ENCODE measurements around the gene RMP24.
"Not testable (repeated sequence)": the region's sequence is repeated elsewhere in the genome, so short reads cannot be mapped to it uniquely, and the experiment has no call there.

The RMP24 gene

GRCh38 chr18:36017232-36017631 is 44.8 kb downstream of the RMP24 start:
- H3K27ac ChIP-seq (ENCODE audit: low read length) = no peak overlapping the region
- DNase-seq = no peak

DNA sequence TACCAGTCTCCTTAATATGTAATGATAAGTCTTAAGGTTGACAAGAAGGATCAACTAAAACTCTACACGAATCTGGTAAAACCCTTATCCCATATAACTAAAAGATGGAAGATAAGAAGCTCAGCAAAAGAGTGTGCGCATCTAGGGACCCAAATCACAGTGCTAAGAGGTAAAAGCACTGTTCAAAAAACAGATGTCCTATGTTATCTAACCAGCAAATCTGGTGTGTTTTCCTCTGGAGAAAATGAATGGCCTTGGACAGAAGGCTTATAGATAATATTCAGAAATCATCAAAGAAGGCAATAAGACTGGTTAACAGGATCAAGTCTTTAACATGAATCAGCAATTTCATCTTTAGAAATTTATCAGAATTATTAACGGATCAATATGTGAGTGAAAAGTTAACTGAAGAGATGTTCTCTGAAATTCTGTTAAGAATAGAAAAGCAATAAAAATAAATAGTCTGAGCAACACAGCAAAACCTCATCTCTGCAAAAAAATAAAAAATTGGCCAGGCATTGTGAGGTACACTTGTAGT is 47.8 kb downstream of the RMP24 start:
- Histone ChIP-seq H4K20me1 (ENCODE audit: insufficient read depth, low read length) (0 out of 2 replicates have a peak, but pooled peaks cover 2% of the 10 kb centered on the region), H2AFZ (ENCODE audit: low read depth, low read length) (no peak overlapping the region), H3K4me3 (ENCODE audit: low read depth in 1 of 2, low read length in 2 of 2) (no peak overlapping the region), H3K27me3 (ENCODE audit: insufficient read depth, low read length, poor library complexity) (no peaks in the 10 kb centered on the region), H3K9me3 (ENCODE audit: insufficient read depth, low read length, severe bottlenecking) (no peaks in the 10 kb centered on the region), H3K36me3 (ENCODE audit: insufficient read depth, low read length) (peaks cover 21% of the 10 kb centered on the region), H3K4me2 (ENCODE audit: insufficient read depth, low read length) (no peak overlapping the region), H3K9ac (ENCODE audit: low read depth, low read length) (no peak overlapping the region), H3K4me1 (ENCODE audit: insufficient read depth, low read length) (no peaks in the 10 kb centered on the region), H3K79me2 (ENCODE audit: insufficient read depth, low read length) (no peaks in the 10 kb centered on the region), H3K27ac (ENCODE audit: low read length) (no peak overlapping the region)
- DNase-seq (no peak), ATAC-seq (ENCODE audit: insufficient read depth, low read depth) (no peak)
- TF ChIP-seq EZH2 (IDR thresholded peaks at IDR 0.05; ENCODE audit: borderline replicate concordance, low read depth, low read length, severe bottlenecking) = no peak
- TF ChIP-seq, protein P1, sequence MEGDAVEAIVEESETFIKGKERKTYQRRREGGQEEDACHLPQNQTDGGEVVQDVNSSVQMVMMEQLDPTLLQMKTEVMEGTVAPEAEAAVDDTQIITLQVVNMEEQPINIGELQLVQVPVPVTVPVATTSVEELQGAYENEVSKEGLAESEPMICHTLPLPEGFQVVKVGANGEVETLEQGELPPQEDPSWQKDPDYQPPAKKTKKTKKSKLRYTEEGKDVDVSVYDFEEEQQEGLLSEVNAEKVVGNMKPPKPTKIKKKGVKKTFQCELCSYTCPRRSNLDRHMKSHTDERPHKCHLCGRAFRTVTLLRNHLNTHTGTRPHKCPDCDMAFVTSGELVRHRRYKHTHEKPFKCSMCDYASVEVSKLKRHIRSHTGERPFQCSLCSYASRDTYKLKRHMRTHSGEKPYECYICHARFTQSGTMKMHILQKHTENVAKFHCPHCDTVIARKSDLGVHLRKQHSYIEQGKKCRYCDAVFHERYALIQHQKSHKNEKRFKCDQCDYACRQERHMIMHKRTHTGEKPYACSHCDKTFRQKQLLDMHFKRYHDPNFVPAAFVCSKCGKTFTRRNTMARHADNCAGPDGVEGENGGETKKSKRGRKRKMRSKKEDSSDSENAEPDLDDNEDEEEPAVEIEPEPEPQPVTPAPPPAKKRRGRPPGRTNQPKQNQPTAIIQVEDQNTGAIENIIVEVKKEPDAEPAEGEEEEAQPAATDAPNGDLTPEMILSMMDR (IDR thresholded peaks at IDR 0.05; ENCODE audit: borderline replicate concordance, extremely low read depth, low read length, poor library complexity, severe bottlenecking) = no peak

More at GRCh38 chr18:36017232-36017631, 44.8 kb downstream of the RMP24 start:
- H3K4me3 ChIP-seq (ENCODE audit: low read depth in 1 of 2, low read length in 2 of 2) = no peak overlapping the region
- no peaks in the 10 kb centered on the region for H3K79me2 ChIP-seq (ENCODE audit: insufficient read depth, low read length)
- no peak overlapping the region for H3K9ac ChIP-seq (ENCODE audit: low read depth, low read length)
- no peaks in the 10 kb centered on the region for H3K4me1 ChIP-seq (ENCODE audit: insufficient read depth, low read length)
- TF ChIP-seq, protein P1 (IDR thresholded peaks at IDR 0.05; ENCODE audit: borderline replicate concordance, extremely low read depth, low read length, poor library complexity, severe bottlenecking) = no peak
- TF ChIP-seq EZH2 (IDR thresholded peaks at IDR 0.05; ENCODE audit: borderline replicate concordance, low read depth, low read length, severe bottlenecking) = no peak
- no peaks in the 10 kb centered on the region for H3K9me3 ChIP-seq (ENCODE audit: insufficient read depth, low read length, severe bottlenecking)
- H3K36me3 ChIP-seq (ENCODE audit: insufficient read depth, low read length) = no peaks in the 10 kb centered on the region
- ATAC-seq (ENCODE audit: insufficient read depth, low read depth) = no peak
- no peaks in the 10 kb centered on the region for H3K27me3 ChIP-seq (ENCODE audit: insufficient read depth, low read length, poor library complexity)
- H2AFZ ChIP-seq (ENCODE audit: low read depth, low read length) = no peak overlapping the region
- 0 out of 2 replicates have a peak, but pooled peaks cover 2% of the 10 kb centered on the region for H4K20me1 ChIP-seq (ENCODE audit: insufficient read depth, low read length)
- no peak overlapping the region for H3K4me2 ChIP-seq (ENCODE audit: insufficient read depth, low read length)

DNA sequence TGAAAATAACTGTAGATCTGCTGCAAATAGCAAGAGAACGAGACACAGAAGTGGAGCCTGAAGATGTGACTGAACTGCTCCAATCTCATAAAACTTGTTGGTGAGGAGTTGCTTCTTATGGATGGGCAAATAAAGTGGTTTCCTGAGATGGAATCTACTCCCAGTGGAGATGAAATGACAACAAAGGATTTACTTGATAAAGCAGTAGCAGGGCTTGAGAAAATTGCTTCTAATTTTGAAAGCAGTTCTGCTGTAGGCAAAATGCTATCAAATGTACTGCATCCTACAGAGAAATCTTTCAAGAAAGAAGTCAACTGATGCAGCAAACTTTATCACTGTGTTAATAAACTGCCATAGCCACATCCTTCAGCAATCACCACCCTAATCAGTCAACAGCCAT is 50.9 kb downstream of the RMP24 start:
- Histone ChIP-seq H3K9ac (ENCODE audit: low read depth, low read length) (no peak overlapping the region), H3K9me3 (ENCODE audit: insufficient read depth, low read length, severe bottlenecking) (no peaks in the 10 kb centered on the region), H4K20me1 (ENCODE audit: insufficient read depth, low read length) (no peaks in the 10 kb centered on the region), H3K4me1 (ENCODE audit: insufficient read depth, low read length) (no peaks in the 10 kb centered on the region), H3K36me3 (ENCODE audit: insufficient read depth, low read length) (peaks cover 45% of the 10 kb centered on the region), H3K27me3 (ENCODE audit: insufficient read depth, low read length, poor library complexity) (no peaks in the 10 kb centered on the region), H3K79me2 (ENCODE audit: insufficient read depth, low read length) (no peaks in the 10 kb centered on the region), H3K4me2 (ENCODE audit: insufficient read depth, low read length) (no peak overlapping the region), H2AFZ (ENCODE audit: low read depth, low read length) (no peak overlapping the region), H3K27ac (ENCODE audit: low read length) (no peak overlapping the region), H3K4me3 (ENCODE audit: low read depth in 1 of 2, low read length in 2 of 2) (no peak overlapping the region)
- ATAC-seq (ENCODE audit: insufficient read depth, low read depth) (no peak), DNase-seq (no peak)
- TF ChIP-seq, protein P1 (IDR thresholded peaks at IDR 0.05; ENCODE audit: borderline replicate concordance, extremely low read depth, low read length, poor library complexity, severe bottlenecking) = no peak
- no peak for TF ChIP-seq EZH2 (IDR thresholded peaks at IDR 0.05; ENCODE audit: borderline replicate concordance, low read depth, low read length, severe bottlenecking)

- not testable (repeated sequence) for ATAC-seq (ENCODE audit: insufficient read depth, low read depth); H3K27ac ChIP-seq (ENCODE audit: low read length)
Measured at GRCh38 chr18:36024241-36024640, 51.8 kb downstream of the RMP24 start.

More at GRCh38 chr18:36024241-36024640, 51.8 kb downstream of the RMP24 start:
- not testable (repeated sequence) for H3K27me3 ChIP-seq (ENCODE audit: insufficient read depth, low read length, poor library complexity); H3K4me3 ChIP-seq (ENCODE audit: low read depth in 1 of 2, low read length in 2 of 2); H2AFZ ChIP-seq (ENCODE audit: low read depth, low read length); H3K4me2 ChIP-seq (ENCODE audit: insufficient read depth, low read length); H4K20me1 ChIP-seq (ENCODE audit: insufficient read depth, low read length); H3K4me1 ChIP-seq (ENCODE audit: insufficient read depth, low read length); H3K9me3 ChIP-seq (ENCODE audit: insufficient read depth, low read length, severe bottlenecking); H3K9ac ChIP-seq (ENCODE audit: low read depth, low read length); DNase-seq; H3K79me2 ChIP-seq (ENCODE audit: insufficient read depth, low read length)
- peaks cover 54% of the 10 kb centered on the region for H3K36me3 ChIP-seq (ENCODE audit: insufficient read depth, low read length)
